ENCODE data around the gene FHL3. TPM values are rescaled to one million over a fixed set of nuclear protein-coding genes. Genes with fewer than 3 reads are reported as not detected.

Gene FHL3
- total and polyA plus RNA-seq, 2 experiments from 2014 or later = 28.3 to 49.0 TPM

DNA sequence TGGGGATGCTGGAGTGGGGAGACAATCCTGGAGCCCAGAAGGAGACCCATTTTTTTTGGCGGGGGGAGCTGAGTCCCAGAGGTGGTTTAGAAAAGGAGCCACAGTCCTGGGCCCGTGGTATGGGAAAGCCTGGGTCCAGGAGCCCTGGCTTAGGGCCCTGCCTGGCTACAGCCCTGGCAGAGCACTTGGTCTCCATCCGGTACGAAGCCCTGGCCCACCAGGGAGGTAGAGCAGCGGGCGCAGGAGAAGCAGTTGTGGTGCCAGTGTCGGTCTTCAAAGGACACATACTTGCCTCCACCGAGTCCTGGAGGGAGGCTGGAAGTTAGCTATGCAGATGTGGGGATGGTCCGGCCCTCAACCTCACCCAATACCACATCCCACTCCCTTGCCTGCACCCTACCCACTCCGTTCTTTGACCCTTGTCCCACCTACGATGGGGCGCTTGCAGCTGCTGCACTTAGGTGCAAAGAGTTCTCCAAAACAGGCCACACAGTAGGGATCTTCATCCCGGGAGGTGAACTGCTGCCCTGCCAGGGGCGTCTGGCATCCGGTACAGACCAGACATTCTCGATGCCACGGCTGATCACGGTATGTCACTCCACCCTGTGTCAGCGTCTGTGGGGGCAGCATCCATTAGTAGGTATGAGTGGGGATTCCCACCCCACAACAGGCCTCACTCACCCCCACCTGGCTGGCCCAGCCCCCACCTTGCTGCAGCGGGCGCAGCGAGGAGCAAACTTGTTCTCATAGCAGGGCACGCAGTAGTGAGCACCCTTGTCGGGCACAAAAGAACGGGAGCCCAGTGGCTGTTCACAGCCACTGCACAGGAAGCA, 7.8 kb downstream of the FHL3 start (continued):
- TF ChIP-seq ZNF462 (CRISPR knock-in tag; IDR thresholded peaks at IDR 0.05) (no peak), ZNF331 (CRISPR knock-in tag; IDR thresholded peaks at IDR 0.05; ENCODE audit: low read depth) (no peak), ZNF114 (CRISPR knock-in tag; IDR thresholded peaks at IDR 0.05) (no peak), NANOG (IDR thresholded peaks at IDR 0.05; ENCODE audit: borderline replicate concordance) (no peak), EZH2 (IDR thresholded peaks at IDR 0.05; ENCODE audit: low read depth, unreplicated experiment) (no peak), CTCF (conservative IDR thresholded peaks at IDR 0.05; ENCODE audit: low read depth in 2 of 2) (no peak), JUNB (IDR thresholded peaks at IDR 0.05; ENCODE audit: unreplicated experiment) (no peak)

All from GM23338 (cell line).